HG03196 (cell line): Measurements from ENCODE around the gene SH3BGR.
"Not testable (repeated sequence)": the region's sequence is repeated elsewhere in the genome, so short reads cannot be mapped to it uniquely, and the experiment has no call there.

Experiments
- ATAC-seq: cut with Tn5 transposase; IDR thresholded peaks from one replicate; pipeline ENCODE4 v1.9.1; 2021; ENCODE audit not compliant: unreplicated experiment

Gene SH3BGR

GRCh38 chr21:39451332-39452206, at the start of gene SH3BGR:
TSS of gene SH3BGR (plus strand) at chr21:39451970. CDS start at chr21:39452097, 127 bp downstream.
- ATAC-seq: no peak

DNA sequence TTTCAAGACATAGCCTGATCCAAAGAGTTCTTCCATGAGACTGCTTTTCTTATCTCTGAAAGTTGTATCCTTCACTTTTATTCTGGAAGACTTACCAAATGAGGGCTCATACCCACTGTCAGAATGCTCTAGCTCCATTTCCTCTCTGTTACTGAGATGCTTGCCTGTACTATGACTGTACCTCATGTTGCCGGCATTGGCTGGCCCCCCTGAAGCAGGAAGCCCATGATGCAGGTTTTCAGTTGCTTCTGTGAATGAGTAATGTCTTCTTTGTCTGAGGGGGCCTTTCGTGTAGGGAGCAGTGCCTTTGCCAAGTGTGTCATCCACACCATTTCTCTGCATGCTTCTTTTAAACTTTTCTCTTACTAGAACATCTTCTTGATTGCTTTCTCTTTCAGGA, 45.7 kb upstream of the SH3BGR start:
- ATAC-seq: no peak

DNA sequence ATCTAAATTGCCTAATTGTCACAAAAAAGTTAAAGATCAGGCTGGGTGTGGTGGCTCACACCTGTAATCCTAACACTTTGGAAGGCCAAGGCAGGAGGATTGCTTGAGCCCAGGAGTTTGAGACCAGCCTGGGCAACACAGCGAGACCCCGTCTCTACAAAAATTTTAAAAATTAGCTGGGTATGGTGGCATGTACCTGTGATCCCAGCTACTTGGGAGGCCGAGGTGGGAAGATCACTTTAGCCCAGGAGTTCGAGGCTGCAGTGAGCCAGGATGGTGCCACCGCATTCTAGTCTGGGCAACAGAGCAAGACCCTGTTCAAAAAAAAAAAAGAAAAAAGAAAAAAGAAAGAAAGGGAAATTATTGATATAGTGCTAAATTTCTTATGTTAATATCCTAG, 32.6 kb upstream of the SH3BGR start:
- not testable (repeated sequence) for ATAC-seq

DNA sequence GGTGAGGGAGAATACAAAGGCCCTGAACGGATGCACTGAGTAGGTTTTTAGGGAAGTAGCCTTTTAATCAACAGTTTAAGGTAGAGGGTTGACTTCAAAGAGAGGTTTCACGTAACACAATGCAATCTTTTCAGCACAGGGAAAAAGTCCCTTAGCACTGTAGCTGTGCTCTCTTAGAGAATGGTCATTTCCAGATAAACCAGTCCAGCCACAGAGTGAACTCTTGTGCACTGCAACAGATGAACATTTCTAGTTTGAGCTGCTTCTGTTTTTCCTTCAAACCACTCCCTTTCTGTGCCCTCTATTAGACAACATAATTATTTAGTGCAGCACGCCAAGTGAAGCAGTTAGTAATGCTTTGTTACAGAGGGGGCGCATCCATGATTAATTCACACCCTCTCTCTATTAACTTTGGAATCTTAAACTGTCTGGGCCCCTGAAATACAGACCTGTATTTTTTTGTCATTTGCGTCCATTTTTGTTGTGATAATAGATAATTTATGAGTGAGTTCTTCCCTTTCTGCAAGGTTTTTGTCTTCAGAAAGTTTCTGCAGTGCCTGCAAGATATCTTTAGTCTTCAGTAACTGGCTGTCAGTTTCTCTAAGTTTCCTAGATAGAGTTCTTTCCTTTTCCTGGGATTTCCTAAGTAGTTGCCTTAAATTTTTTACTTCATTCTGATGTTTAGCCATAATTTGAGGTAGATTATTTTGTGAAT, 29.1 kb upstream of the SH3BGR start:
- ATAC-seq: no peak

DNA sequence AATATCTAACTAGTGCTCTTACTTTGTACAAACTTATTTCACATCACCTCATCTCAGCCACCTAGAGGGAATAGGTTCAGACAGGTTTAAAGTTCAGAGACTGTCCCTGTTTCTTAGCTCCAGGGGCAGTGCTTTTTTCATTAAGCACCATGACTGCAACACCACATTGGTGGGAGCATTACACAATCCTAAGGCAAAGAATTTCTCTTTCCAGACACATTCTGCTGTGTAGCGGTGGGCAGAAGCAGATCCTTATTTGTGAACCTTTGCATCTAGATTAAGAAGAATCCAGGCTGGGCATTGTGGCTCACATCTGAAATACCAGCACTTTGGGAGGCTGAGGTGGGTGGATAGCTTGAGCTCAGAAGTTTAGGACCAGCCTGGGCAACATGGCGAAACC, 22.3 kb upstream of the SH3BGR start:
- ATAC-seq: no peak

- no peak for ATAC-seq
These were observed 21.8 kb upstream of the SH3BGR start for GRCh38 chr21:39430016-39430415.

DNA sequence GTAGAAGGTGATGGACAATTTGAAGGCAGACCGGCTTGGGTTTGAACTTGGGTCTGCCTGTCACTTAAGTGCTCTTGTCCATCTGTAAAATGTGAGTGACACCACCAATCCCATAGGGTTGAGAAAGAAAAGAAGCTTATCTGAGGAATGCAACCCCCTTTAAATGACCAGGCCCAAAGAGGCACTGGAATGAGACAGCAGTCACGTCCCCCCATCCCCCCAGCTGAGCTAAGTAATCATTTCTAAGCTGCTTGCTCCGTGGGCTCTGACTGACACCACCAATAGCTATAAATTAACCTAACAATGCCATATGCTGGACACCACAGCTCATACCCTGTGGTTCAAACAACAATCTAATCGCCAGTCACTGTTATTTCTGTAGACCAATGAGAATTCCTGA, 21.3 kb upstream of the SH3BGR start:
- no peak for ATAC-seq

GRCh38 chr21:39430954-39431353, 20.8 kb upstream of the SH3BGR start:
- no peak for ATAC-seq

- ATAC-seq: no peak
These were observed 16.8 kb upstream of the SH3BGR start for GRCh38 chr21:39434950-39435349.

DNA sequence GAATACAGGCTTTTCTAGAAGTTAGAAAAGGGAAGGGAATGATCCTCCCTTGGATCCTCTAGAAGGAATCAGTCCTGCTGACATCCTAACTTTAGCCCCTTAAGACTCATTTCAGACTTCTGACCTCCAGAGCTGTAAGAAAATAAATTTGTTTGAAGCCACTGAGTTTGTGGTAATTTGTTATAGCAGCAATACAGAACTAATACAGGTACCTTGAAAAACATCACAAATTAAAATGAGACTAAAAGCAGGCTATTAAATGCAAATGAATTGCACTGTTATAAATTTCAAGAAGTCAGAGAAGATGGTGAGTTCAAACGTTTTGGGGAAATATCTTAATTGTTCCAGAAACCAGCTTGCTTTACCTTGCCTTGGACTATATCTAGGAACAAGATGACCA, 12.5 kb upstream of the SH3BGR start:
- ATAC-seq: no peak

DNA sequence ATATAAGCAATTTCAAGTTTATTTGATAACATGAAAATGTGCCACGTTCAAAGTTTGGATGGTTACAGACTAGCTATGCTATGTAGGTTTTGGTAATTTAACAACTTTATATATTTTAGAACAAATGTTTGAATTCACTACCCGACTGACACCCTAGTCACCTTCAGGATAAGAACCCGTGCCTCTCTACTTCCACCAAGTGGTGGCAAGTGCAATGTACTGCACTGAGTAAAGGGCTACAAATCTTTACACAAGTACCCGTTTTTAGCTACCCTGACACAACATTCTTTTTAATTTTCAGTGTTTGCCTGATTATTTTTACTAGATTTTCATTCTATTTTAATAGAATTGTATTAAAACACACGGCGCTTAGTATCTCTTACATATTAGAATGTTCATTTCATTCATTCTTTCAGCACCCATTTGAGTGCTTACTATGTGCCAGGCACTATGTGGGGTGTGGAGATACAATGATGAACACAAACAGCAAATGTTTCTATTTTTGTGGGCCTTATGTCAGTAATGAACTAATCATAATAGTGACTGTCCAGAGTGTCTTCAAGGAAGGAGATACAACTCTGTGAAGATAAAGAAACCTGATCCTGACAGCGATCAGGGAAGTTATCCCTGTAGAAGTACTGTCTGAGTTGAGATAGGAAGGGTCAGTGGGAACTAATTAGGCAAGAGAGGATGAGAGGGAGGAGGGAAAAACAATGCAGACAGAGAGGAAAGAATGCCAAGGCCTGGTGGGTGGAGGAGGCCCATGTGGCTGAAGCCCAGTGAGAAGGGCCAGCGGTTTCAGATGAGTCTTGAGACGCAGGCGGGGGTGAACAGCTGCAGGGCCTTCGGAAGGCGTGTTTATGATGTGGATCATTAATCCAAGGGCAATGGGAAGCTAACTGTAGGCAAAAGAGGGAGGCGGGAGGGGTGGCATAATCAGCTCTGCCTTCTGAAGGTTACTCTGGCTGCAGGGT, 10.0 kb upstream of the SH3BGR start:
- no peak for ATAC-seq

- ATAC-seq: no peak
These were observed 7.2 kb upstream of the SH3BGR start for GRCh38 chr21:39444421-39445180.

DNA sequence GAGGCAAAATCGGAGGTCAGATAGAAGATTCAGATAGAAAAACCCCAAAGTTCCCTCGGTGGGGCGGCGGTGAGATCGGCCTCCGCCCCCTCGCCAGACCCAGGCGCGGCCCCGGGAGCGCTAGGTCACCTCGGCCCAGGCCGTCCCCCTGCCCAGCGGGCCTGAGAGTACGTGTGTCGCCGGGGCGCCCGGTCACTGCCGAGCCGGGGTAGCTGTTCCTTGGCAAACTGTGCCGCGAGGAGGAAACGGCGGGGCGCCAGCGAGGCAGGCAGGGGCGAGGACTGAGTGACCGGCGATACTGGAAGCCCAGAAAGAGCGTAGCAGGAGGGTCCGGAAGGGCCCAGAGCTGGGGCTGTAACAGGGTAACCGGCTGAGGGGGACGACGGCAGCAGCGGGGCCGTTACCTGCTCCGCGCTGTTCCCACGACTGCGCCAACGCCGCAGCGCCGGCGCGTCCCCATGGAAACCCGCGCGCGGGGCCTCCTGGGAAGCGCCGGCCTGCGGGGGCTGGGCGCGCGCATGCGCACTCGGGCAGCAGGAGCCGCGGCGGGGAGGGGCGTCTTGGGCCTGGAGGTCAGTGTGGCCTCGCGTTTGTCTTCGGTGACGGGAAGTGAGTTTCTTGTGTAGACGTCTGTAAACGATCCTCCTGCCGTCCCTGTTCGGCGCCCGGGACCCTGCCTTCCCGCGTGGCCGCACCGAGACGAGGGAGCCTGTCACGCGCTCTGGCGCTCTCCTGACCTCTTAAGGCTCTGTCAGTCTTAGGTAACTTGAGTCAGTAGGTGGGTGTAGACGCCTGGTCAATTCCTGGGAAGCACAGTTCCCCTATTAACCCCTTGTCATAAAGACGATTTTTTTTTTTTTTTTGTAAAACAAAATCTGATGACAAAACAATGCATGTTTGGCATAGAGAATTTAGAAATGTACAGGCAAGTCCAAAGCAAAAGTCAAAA, 6.2 kb upstream of the SH3BGR start, which contains the start of gene LCA5L:
LCA5L (minus strand) TSS at position 458 of the 949 bp plus-strand sequence. CDS start 17,285 bp downstream, outside the sequence.
- peak; percentile 93 for ATAC-seq

DNA sequence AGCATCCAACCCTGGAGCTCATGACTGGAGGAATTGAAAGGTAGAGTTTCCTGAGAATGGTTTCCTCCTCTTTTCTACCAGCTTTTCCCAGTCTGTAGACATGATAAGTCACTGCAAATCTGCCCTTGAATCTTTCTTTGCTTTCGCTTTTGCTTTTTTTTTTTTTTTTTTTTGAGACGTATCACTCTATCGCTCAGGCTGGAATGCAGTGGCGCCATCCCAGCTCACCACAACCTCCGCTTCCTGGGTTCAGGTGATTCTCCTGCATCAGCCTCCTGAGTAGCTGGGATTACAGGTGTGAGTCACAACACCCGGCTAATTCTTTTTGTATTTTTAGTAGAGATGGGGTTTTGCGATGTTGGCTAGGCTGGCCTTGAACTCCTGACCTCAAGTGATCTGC, 4.5 kb upstream of the SH3BGR start:
- no peak for ATAC-seq

DNA sequence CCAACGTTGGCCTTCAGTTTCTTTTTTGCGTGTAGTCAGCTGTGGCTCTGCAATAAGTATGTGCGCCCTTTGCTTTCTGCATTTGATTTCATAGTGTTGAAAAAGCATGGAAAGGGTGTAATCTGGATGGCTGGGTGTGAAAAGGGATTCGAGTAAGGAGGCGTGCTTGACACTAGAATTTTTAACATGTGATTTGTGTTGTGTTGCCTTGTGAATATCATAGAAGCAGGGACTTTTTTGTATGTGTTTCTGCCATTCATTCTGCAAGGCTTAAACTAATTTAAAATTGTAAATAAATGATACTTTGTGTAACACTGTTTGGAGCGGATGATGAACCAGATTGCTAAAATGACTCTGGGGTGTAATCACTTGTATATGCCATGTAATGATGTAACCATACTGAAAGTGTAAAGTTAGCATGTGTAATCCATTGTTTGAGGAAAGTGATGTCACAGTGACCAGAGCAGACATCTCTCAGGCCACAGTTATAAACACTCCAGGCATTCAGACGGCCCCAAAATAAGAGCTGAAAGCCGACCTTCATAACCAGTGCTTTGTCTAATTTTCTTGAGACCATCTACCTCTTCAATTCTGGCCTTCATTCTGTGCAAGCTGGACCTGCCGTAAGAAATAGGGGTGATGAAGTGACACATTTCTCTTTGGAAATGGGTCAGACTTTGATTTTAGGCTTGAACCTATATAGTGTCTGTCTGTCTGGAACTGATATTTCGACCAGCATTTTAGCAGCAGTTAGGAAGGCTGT, 618 bp downstream of the SH3BGR start:
- ATAC-seq: no peak

- no peak for ATAC-seq
These were observed 1.2 kb downstream of the SH3BGR start for GRCh38 chr21:39452970-39453342.

GRCh38 chr21:39453571-39454179, 1.9 kb downstream of the SH3BGR start:
- ATAC-seq: no peak
